H9 (cell line): ENCODE results near the gene TUBA3E. TPM values are rescaled to one million over a fixed set of nuclear protein-coding genes. Genes with fewer than 3 reads are reported as not detected.
"Not testable (repeated sequence)": the region's sequence is repeated elsewhere in the genome, so short reads cannot be mapped to it uniquely, and the experiment has no call there.

ENCODE experiments used
- DNase-seq: peaks from one replicate; pipeline ENCODE4 v3.0.0-alpha.2; 2017
- H2AFZ ChIP-seq: one replicate; pipeline ENCODE4 v1.6.1; 2013; ENCODE audit warnings: mild to moderate bottlenecking, low read length, control low read depth, moderate library complexity
- H2AK5ac ChIP-seq: 2 replicates; pipeline ENCODE4 v1.6.1; 2013; ENCODE audit warnings: low read length, control low read depth, mixed read lengths; ENCODE audit not compliant: insufficient read length
- H2BK120ac ChIP-seq: one replicate; pipeline ENCODE4 v1.6.1; 2013; ENCODE audit warnings: low read depth, mild to moderate bottlenecking, low read length, control low read depth, inconsistent platforms; ENCODE audit not compliant: poor library complexity, severe bottlenecking
- H2BK12ac ChIP-seq: 2 replicates; pipeline ENCODE4 v1.6.1; 2013; ENCODE audit warnings: low read length, control low read depth, mixed read lengths, low read depth; ENCODE audit not compliant: insufficient read length
- H2BK15ac ChIP-seq: 2 replicates; pipeline ENCODE4 v1.6.1; 2013; ENCODE audit warnings: low read depth, low read length, control low read depth
- H2BK20ac ChIP-seq: one replicate; pipeline ENCODE4 v1.6.1; 2013; ENCODE audit warnings: low read depth, mild to moderate bottlenecking, low read length, control low read depth, inconsistent platforms; ENCODE audit not compliant: poor library complexity, severe bottlenecking
- H2BK5ac ChIP-seq: 2 replicates; pipeline ENCODE4 v1.6.1; 2013; ENCODE audit warnings: low read length, control low read depth, mixed read lengths; ENCODE audit not compliant: insufficient read length
- H3K14ac ChIP-seq: 2 replicates; pipeline ENCODE4 v1.6.1; 2013; ENCODE audit warnings: low read length, control low read depth; ENCODE audit not compliant: insufficient read depth
- H3K18ac ChIP-seq: 2 replicates; pipeline ENCODE4 v1.6.1; 2013; ENCODE audit warnings: low read depth, mild to moderate bottlenecking, mixed read lengths, low read length, control low read depth; ENCODE audit not compliant: insufficient read length
- H3K23ac ChIP-seq: 2 replicates; pipeline ENCODE4 v1.6.1; 2013; ENCODE audit warnings: low read length, control low read depth, mixed read lengths, low read depth; ENCODE audit not compliant: insufficient read length
- H3K23me2 ChIP-seq: 2 replicates; pipeline ENCODE4 v1.6.1; 2013; ENCODE audit warnings: low read depth, mild to moderate bottlenecking, mixed read lengths, low read length, control low read depth; ENCODE audit not compliant: insufficient read length, poor library complexity, severe bottlenecking
- H3K27ac ChIP-seq: 2 replicates; pipeline ENCODE4 v1.5.1; 2013; ENCODE audit warnings: low read length, control low read depth, mixed read lengths, low read depth; ENCODE audit not compliant: insufficient read length
- H3K27me3 ChIP-seq: 2 replicates; pipeline ENCODE4 v1.6.1; 2013; ENCODE audit warnings: low read length, control low read depth, inconsistent platforms; ENCODE audit not compliant: insufficient read depth
- H3K4ac ChIP-seq: 2 replicates; pipeline ENCODE4 v1.6.1; 2013; ENCODE audit warnings: low read depth, mild to moderate bottlenecking, control low read depth, inconsistent platforms, low read length, moderate library complexity
- H3K4me1 ChIP-seq: 2 replicates; pipeline ENCODE4 v1.6.1; 2013; ENCODE audit warnings: low read length, control low read depth, inconsistent platforms; ENCODE audit not compliant: insufficient read depth
- H3K4me2 ChIP-seq: 2 replicates; pipeline ENCODE4 v1.6.1; 2013; ENCODE audit warnings: low read length, control low read depth, mixed read lengths; ENCODE audit not compliant: insufficient read length, insufficient read depth
- H3K56ac ChIP-seq: 2 replicates; pipeline ENCODE4 v1.6.1; 2013; ENCODE audit warnings: low read depth, mild to moderate bottlenecking, mixed read lengths, low read length, control low read depth; ENCODE audit not compliant: insufficient read length
- H3K79me1 ChIP-seq: 2 replicates; pipeline ENCODE4 v1.6.1; 2013; ENCODE audit warnings: low read depth, mild to moderate bottlenecking, moderate library complexity, low read length, control low read depth, inconsistent platforms; ENCODE audit not compliant: insufficient read depth, poor library complexity, severe bottlenecking
- H3K79me2 ChIP-seq: 2 replicates; pipeline ENCODE4 v1.6.1; 2013; ENCODE audit warnings: low read length, control low read depth, inconsistent platforms; ENCODE audit not compliant: insufficient read depth
- H3K9ac ChIP-seq: 2 replicates; pipeline ENCODE4 v1.6.1; 2013; ENCODE audit warnings: low read length, control low read depth, mixed read lengths; ENCODE audit not compliant: insufficient read length; ENCODE audit errors: extremely low read depth
- H3K9me3 ChIP-seq: one replicate; pipeline ENCODE4 v1.6.1; 2013; ENCODE audit warnings: low read depth, low read length, inconsistent platforms; ENCODE audit not compliant: control insufficient read depth
- H3T11ph ChIP-seq: one replicate; pipeline ENCODE4 v1.6.1; 2013; ENCODE audit warnings: mild to moderate bottlenecking, low read length, control low read depth, inconsistent platforms
- H4K20me1 ChIP-seq: one replicate; pipeline ENCODE4 v1.6.1; 2013; ENCODE audit not compliant: control insufficient read depth, insufficient read length, insufficient read depth
- H4K5ac ChIP-seq: 2 replicates; pipeline ENCODE4 v1.6.1; 2013; ENCODE audit warnings: low read depth, mild to moderate bottlenecking, mixed read lengths, low read length, control low read depth; ENCODE audit not compliant: insufficient read length
- H4K8ac ChIP-seq: replicated peaks from 2 replicates; pipeline ENCODE4 v1.6.1; 2013; ENCODE audit warnings: low read length, control low read depth, mixed read lengths, low read depth; ENCODE audit not compliant: insufficient read length
- H4K91ac ChIP-seq: 2 replicates; pipeline ENCODE4 v1.6.1; 2013; ENCODE audit warnings: low read depth, mild to moderate bottlenecking, moderate library complexity, mixed read lengths, low read length, control low read depth; ENCODE audit not compliant: insufficient read length
- H3K27ac Mint-ChIP-seq, 3 experiments: 2 replicates in 2 of 3; 3 replicates in 1 of 3; pipeline ENCODE4 v1.8.0; 2020 to 2021; ENCODE audit warnings: mixed read lengths in 3 of 3, mild to moderate bottlenecking in 1 of 3, moderate library complexity in 1 of 3
- H3K27me3 Mint-ChIP-seq: 2 replicates; pipeline ENCODE4 v1.8.0; 2021; ENCODE audit warnings: low read depth, mild to moderate bottlenecking, moderate library complexity, mixed read lengths
- H3K36me3 Mint-ChIP-seq, 3 experiments: 2 replicates in 2 of 3; 3 replicates in 1 of 3; pipeline ENCODE4 v1.8.0; 2020 to 2021; ENCODE audit warnings: low read depth in 3 of 3, mixed read lengths in 3 of 3; ENCODE audit not compliant: insufficient read depth in 1 of 3
- H3K4me1 Mint-ChIP-seq, 2 experiments: 2 replicates each; pipeline ENCODE4 v1.8.0; 2020; ENCODE audit warnings: mixed read lengths in 2 of 2
- H3K4me3 Mint-ChIP-seq, 2 experiments: 2 replicates in 1 of 2; 3 replicates in 1 of 2; pipeline ENCODE4 v1.8.0; 2020 to 2021; ENCODE audit warnings: mild to moderate bottlenecking in 2 of 2, mixed read lengths in 2 of 2, moderate library complexity in 1 of 2
- H3K9me3 Mint-ChIP-seq, 2 experiments: 2 replicates in 1 of 2; 3 replicates in 1 of 2; pipeline ENCODE4 v1.8.0; 2020; ENCODE audit warnings: mild to moderate bottlenecking in 2 of 2, mixed read lengths in 2 of 2, moderate library complexity in 1 of 2
- WGBS: extraction: QIAGEN DNeasy Blood & Tissue Kit; methylation state at CpG from one replicate; pipeline ENCODE4 v1.1.7; 2013; ENCODE audit warnings: missing lambda C conversion rate, low lambda C conversion rate, mixed read lengths; ENCODE audit not compliant: insufficient read length; ENCODE audit errors: extremely low coverage; 5-methylcytosine and 5-hydroxymethylcytosine counted together
- total RNA-seq: library from RNA; stranded (reverse); gene quantifications from 2 replicates; pipeline ENCODE4 v1.2.1, GENCODE V29; 2021

The TUBA3E gene
- total RNA-seq, 1 experiment from 2014 or later: 0.26 TPM

GRCh38 chr2:130193824-130194223 lies 4.4 kb downstream of the TUBA3E start:
- WGBS: no CpG with 5 or more reads among the region's 22 CpGs
- not testable (repeated sequence) for H4K5ac ChIP-seq, H3K27me3 Mint-ChIP-seq, H3K56ac ChIP-seq, H3K4me2 ChIP-seq, H3K79me2 ChIP-seq, H2AK5ac ChIP-seq, H3K4ac ChIP-seq, H2BK120ac ChIP-seq, H3K4me1 Mint-ChIP-seq, H3K27me3 ChIP-seq, H3K27ac Mint-ChIP-seq, H3T11ph ChIP-seq, H3K4me3 Mint-ChIP-seq, H2BK12ac ChIP-seq, H2BK20ac ChIP-seq, H3K9ac ChIP-seq, H3K9me3 Mint-ChIP-seq, H3K79me1 ChIP-seq, H2BK15ac ChIP-seq, H3K23ac ChIP-seq, H4K8ac ChIP-seq, H4K20me1 ChIP-seq, H3K18ac ChIP-seq, H2BK5ac ChIP-seq, DNase-seq, H3K23me2 ChIP-seq, H2AFZ ChIP-seq, H3K14ac ChIP-seq, H3K9me3 ChIP-seq, H3K4me1 ChIP-seq, H4K91ac ChIP-seq, H3K27ac ChIP-seq
- H3K36me3 Mint-ChIP-seq: peaks cover 2 to 10% (median 8%) of the 10 kb centered on the region in 3 experiments; a peak in 3 of 7 replicates

GRCh38 chr2:130192451-130192850 lies 5.8 kb downstream of the TUBA3E start:
- H4K5ac ChIP-seq, H3K4ac ChIP-seq, H4K20me1 ChIP-seq, H2BK20ac ChIP-seq, H3K9ac ChIP-seq, H3K4me1 ChIP-seq, DNase-seq, H3K9me3 ChIP-seq, H2BK12ac ChIP-seq, H2BK15ac ChIP-seq, H3K4me3 Mint-ChIP-seq, H3K27ac Mint-ChIP-seq, H3K18ac ChIP-seq, H3T11ph ChIP-seq, H2AK5ac ChIP-seq, H4K8ac ChIP-seq, H3K27ac ChIP-seq, H3K27me3 ChIP-seq, H3K79me1 ChIP-seq, H3K4me2 ChIP-seq, H3K4me1 Mint-ChIP-seq, H2BK120ac ChIP-seq, H3K23ac ChIP-seq, H2AFZ ChIP-seq, H4K91ac ChIP-seq, H3K56ac ChIP-seq, H3K14ac ChIP-seq, H3K9me3 Mint-ChIP-seq, H3K79me2 ChIP-seq, H2BK5ac ChIP-seq, H3K27me3 Mint-ChIP-seq, H3K23me2 ChIP-seq: not testable (repeated sequence)
- peaks cover 2 to 10% (median 8%) of the 10 kb centered on the region in 3 experiments; a peak in 3 of 7 replicates for H3K36me3 Mint-ChIP-seq
- WGBS: no CpG with 5 or more reads among the region's 3 CpGs
